A673 (cell line): Measurements from ENCODE around the gene CAPN11. TPM values are rescaled to one million over a fixed set of nuclear protein-coding genes. Genes with fewer than 3 reads are reported as not detected.
A peak's percentile ranks its signal among the peaks of the same experiment; 100 is the strongest.

Experiments
- BruUV-seq: library from RNA; stranded (reverse); fragments of 400-500 nt; replicated peaks from 2 replicates; lab custom pipeline; 2021; lab: Mats Ljungman, UMichigan
- CTCF ChIA-PET: fragments of 300-600 bp; sonication (Branson Sonifier 250); formaldehyde crosslinking; loops from one replicate; lab custom pipeline; 2022; ENCODE audit warnings: antibody characterized with exemption; lab: Charles Lee
- POLR2A ChIA-PET: fragments of 300-600 bp; sonication (Branson Sonifier 250); formaldehyde crosslinking; loops from one replicate; lab custom pipeline; 2022; ENCODE audit warnings: antibody characterized with exemption; ENCODE audit not compliant: low non-redundant PET; lab: Charles Lee
- DNase-seq: peaks from one replicate; pipeline ENCODE4 v3.0.0-alpha.2; 2015; ENCODE audit warnings: low spot score
- H3K27ac ChIP-seq: fragments of 200-600 bp; sonication (generic); 2 replicates; pipeline ENCODE4 v1.5.1; 2016; ENCODE audit warnings: mixed run types, low read depth, mild to moderate bottlenecking, mixed read lengths, antibody characterized with exemption, low read length; ENCODE audit not compliant: poor library complexity, severe bottlenecking
- H3K27me3 ChIP-seq: fragments of 200-600 bp; sonication (generic); replicated peaks from 2 replicates; pipeline ENCODE4 v1.6.1; 2017; ENCODE audit warnings: mixed run types, low read depth, mild to moderate bottlenecking, mixed read lengths, antibody characterized with exemption, low read length; ENCODE audit not compliant: insufficient read depth, poor library complexity
- H3K36me3 ChIP-seq: fragments of 200-600 bp; sonication (generic); 2 replicates; pipeline ENCODE4 v1.6.1; 2016; ENCODE audit warnings: mixed run types, mild to moderate bottlenecking, mixed read lengths, antibody characterized with exemption, low read length; ENCODE audit not compliant: insufficient read depth, poor library complexity, severe bottlenecking
- H3K4me1 ChIP-seq: fragments of 200-600 bp; sonication (generic); 2 replicates; pipeline ENCODE4 v1.6.1; 2017; ENCODE audit warnings: mixed run types, mild to moderate bottlenecking, mixed read lengths, antibody characterized with exemption, low read length; ENCODE audit not compliant: insufficient read depth, poor library complexity, severe bottlenecking
- H3K4me3 ChIP-seq: fragments of 200-600 bp; sonication (generic); 2 replicates; pipeline ENCODE4 v1.5.1; 2016; ENCODE audit warnings: low read depth, mixed run types, mild to moderate bottlenecking, mixed read lengths, low read length; ENCODE audit not compliant: poor library complexity, severe bottlenecking
- H3K9me3 ChIP-seq: fragments of 200-600 bp; sonication (generic); 2 replicates; pipeline ENCODE4 v1.6.1; 2016; ENCODE audit warnings: mixed run types, low read depth, mild to moderate bottlenecking, mixed read lengths, antibody characterized with exemption, low read length; ENCODE audit not compliant: poor library complexity, severe bottlenecking
- EZH2 ChIP-seq: fragments of 200-600 bp; sonication (generic); IDR thresholded peaks from 2 replicates; pipeline ENCODE4 v1.6.1; 2017; ENCODE audit warnings: borderline replicate concordance, low read depth, mild to moderate bottlenecking, mixed read lengths, antibody characterized with exemption, low read length; ENCODE audit not compliant: poor library complexity, severe bottlenecking
- intact Hi-C: fragments of 100-400 bp; cut with micrococcal nuclease; formaldehyde crosslinking; loops from one replicate; pipeline ENCODE4 v1.10.0; 2022; ENCODE audit not compliant: unreplicated experiment
- total RNA-seq: library from RNA; stranded (reverse); gene quantifications from 2 replicates; pipeline ENCODE4 v1.2.3, GENCODE V29; 2021
- TF ChIP-seq, protein P1 (sequence below): fragments of 300-800, 200-600 bp; sonication (generic); conservative IDR thresholded peaks from 2 replicates; pipeline ENCODE4 v1.5.1; 2017; ENCODE audit warnings: low read depth, mild to moderate bottlenecking, antibody characterized with exemption, low read length, moderate library complexity, mixed read lengths

CAPN11 gene
- total RNA-seq, 1 experiment from 2014 or later = not detected

DNA sequence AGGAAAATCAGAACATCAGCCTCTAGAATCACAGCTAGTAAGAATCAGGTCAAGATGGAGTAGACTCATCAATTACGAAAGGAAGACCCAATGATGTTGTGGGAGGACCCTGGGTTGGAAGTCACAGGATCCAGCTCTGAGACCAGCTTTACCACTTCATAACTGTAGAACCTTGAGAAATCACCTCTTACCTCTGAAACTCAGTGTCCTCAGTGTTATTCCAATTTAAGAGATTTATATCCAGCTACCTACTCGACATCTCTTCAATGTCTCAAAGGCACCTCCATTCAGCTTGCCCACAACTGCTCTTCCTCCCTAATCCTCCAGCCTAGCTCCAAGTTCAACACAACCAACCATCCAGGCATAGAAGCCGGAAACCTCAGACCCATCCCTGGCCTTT lies 47.7 kb upstream of the CAPN11 start:
- ChIA-PET POLR2A (no interaction called here), CTCF (no interaction called here)
- Histone ChIP-seq H3K27ac (no peak overlapping the region), H3K27me3 (no peaks in the 10 kb centered on the region), H3K9me3 (no peaks in the 10 kb centered on the region), H3K4me1 (no peaks in the 10 kb centered on the region), H3K36me3 (peaks cover 68% of the 10 kb centered on the region), H3K4me3 (no peak overlapping the region)
- intact Hi-C loops = no loop called here
- BruUV-seq = no TSS peak
- DNase-seq = no peak
- TF ChIP-seq, protein P1, sequence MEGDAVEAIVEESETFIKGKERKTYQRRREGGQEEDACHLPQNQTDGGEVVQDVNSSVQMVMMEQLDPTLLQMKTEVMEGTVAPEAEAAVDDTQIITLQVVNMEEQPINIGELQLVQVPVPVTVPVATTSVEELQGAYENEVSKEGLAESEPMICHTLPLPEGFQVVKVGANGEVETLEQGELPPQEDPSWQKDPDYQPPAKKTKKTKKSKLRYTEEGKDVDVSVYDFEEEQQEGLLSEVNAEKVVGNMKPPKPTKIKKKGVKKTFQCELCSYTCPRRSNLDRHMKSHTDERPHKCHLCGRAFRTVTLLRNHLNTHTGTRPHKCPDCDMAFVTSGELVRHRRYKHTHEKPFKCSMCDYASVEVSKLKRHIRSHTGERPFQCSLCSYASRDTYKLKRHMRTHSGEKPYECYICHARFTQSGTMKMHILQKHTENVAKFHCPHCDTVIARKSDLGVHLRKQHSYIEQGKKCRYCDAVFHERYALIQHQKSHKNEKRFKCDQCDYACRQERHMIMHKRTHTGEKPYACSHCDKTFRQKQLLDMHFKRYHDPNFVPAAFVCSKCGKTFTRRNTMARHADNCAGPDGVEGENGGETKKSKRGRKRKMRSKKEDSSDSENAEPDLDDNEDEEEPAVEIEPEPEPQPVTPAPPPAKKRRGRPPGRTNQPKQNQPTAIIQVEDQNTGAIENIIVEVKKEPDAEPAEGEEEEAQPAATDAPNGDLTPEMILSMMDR = no peak
- no peak for TF ChIP-seq EZH2

DNA sequence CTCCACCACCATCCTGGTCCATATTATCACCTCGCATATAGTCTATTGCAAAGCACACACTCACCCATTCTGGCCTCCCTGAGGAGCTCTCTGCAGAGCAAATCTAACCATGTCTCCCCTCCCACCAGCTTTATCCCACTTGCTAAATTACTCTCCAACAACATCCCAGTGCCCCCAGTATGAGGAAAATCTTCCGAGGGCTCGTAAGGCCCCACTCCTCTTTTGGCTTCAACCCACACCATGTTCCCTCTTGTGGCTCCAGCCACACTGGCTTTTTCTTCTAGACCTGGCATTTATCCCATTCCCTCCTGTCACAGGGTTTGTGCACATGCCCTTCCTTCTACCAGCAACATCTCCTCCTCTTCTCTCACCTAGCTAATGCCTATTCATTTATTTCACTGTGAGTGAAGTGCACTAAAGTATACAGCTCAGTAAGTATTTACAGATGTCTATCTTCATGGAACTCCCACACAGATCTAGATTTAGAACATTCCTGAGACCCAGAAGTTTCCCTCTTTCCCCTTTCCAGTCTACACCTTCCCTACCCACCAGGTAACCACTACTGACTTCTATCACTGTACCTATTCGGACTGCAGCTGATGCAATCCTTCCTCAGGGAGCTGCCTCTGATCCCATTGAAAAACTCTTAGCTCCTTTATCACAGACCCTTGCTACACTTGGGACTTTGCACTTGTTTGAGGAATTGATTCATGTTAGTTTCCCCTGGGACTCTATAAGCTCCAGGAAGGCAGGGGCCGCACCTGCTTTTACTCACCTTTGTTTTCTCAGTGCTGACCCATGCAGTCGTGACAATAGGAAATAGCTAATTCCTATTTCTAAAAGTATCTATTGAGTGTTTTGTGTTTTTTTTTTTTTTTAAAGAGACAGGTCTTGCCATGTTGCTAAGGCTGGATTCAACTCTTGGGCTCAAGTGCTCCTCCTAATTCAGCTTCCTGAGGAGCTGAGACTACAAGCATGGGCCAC lies 46.9 kb upstream of the CAPN11 start:
- ChIA-PET CTCF (no interaction called here), POLR2A (no interaction called here)
- H3K4me3 ChIP-seq = no peak overlapping the region
- intact Hi-C loops = no loop called here
- H3K9me3 ChIP-seq = no peaks in the 10 kb centered on the region
- no peaks in the 10 kb centered on the region for H3K27me3 ChIP-seq
- no peak overlapping the region for H3K27ac ChIP-seq
- no TSS peak for BruUV-seq
- DNase-seq = no peak
- no peaks in the 10 kb centered on the region for H3K4me1 ChIP-seq
- TF ChIP-seq, protein P1 = no peak
- no peak for TF ChIP-seq EZH2
- peaks cover 68% of the 10 kb centered on the region for H3K36me3 ChIP-seq

DNA sequence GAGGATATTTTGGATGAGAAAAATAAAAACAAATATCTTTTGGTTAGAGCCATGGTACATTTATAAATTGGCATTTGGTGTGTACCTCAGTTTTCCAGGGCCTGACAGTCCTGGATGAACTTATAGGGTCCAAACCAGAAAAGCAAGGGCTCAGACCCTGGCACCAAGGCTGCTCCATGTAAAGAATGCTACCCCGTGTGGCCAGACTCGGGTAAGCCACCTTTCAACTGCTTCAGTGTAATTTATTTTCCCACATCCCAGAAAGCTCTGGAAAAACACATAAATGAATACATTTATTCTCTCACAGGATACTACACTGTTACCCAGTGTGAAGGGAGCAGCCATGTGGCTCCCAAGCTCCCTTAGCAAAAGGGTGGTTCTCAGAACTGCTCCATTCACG lies 45.2 kb upstream of the CAPN11 start:
- Histone ChIP-seq H3K9me3 (no peaks in the 10 kb centered on the region), H3K4me3 (no peak overlapping the region), H3K36me3 (peaks cover 62% of the 10 kb centered on the region), H3K27ac (no peak overlapping the region), H3K4me1 (peaks cover 7% of the 10 kb centered on the region), H3K27me3 (no peaks in the 10 kb centered on the region)
- DNase-seq = no peak
- ChIA-PET POLR2A (interaction anchor here (0.7 kb wide), 1 partner anchor 486 kb away, joined by 10 read pairs; no protein-coding TSS in a partner anchor), CTCF (no interaction called here)
- BruUV-seq = no TSS peak
- intact Hi-C loops = no loop called here
- TF ChIP-seq EZH2 = no peak
- TF ChIP-seq, protein P1 = 0 out of 2 replicates have a peak, but pooled peaks have one; percentile 15
